ENCODE measurements around the gene MBNL2.

MBNL2 gene

GRCh38 chr13:97287047-97287383 lies 64.9 kb downstream of the MBNL2 start:
- DNase-seq (ENCODE audit: insufficient read length, low spot score) (no peak), FAIRE-seq (no peak)

GRCh38 chr13:97288486-97288900 lies 66.4 kb downstream of the MBNL2 start:
- DNase-seq (ENCODE audit: insufficient read length, low spot score) (no peak), FAIRE-seq (no peak)

GRCh38 chr13:97289514-97290298 lies 67.6 kb downstream of the MBNL2 start:
- no peak for FAIRE-seq
- no peak for DNase-seq (ENCODE audit: insufficient read length, low spot score)

GRCh38 chr13:97295283-97296182 lies 73.4 kb downstream of the MBNL2 start:
- DNase-seq (ENCODE audit: insufficient read length, low spot score): no peak

GRCh38 chr13:97296740-97297139 lies 74.6 kb downstream of the MBNL2 start:
- DNase-seq (ENCODE audit: insufficient read length, low spot score): no peak
- no peak for FAIRE-seq

More at GRCh38 chr13:97295283-97296182, 73.4 kb downstream of the MBNL2 start:
- FAIRE-seq: peak; percentile 60

GRCh38 chr13:97298816-97299215 lies 76.7 kb downstream of the MBNL2 start:
- no peak for DNase-seq (ENCODE audit: insufficient read length, low spot score)
- FAIRE-seq: no peak

- DNase-seq (ENCODE audit: insufficient read length, low spot score) (no peak), FAIRE-seq (no peak)
These were observed 78.7 kb downstream of the MBNL2 start for GRCh38 chr13:97300871-97301270.

- FAIRE-seq (no peak), DNase-seq (ENCODE audit: insufficient read length, low spot score) (no peak)
These were observed 79.4 kb downstream of the MBNL2 start for GRCh38 chr13:97301382-97302095.

- no peak for FAIRE-seq
These were observed 80.5 kb downstream of the MBNL2 start for GRCh38 chr13:97302611-97303010.

GRCh38 chr13:97306106-97306505 lies 84.0 kb downstream of the MBNL2 start:
- DNase-seq (ENCODE audit: insufficient read length, low spot score): no peak
- FAIRE-seq: no peak

More at GRCh38 chr13:97302611-97303010, 80.5 kb downstream of the MBNL2 start:
- no peak for DNase-seq (ENCODE audit: insufficient read length, low spot score)

GRCh38 chr13:97306645-97307044 lies 84.5 kb downstream of the MBNL2 start:
- FAIRE-seq: no peak

GRCh38 chr13:97307118-97307881 lies 85.2 kb downstream of the MBNL2 start:
- DNase-seq (ENCODE audit: insufficient read length, low spot score) (no peak), FAIRE-seq (no peak)

More at GRCh38 chr13:97306645-97307044, 84.5 kb downstream of the MBNL2 start:
- no peak for DNase-seq (ENCODE audit: insufficient read length, low spot score)

- no peak for FAIRE-seq
- DNase-seq (ENCODE audit: insufficient read length, low spot score): peak; percentile 32
These were observed 85.9 kb downstream of the MBNL2 start for GRCh38 chr13:97307882-97308624.

- no peak for FAIRE-seq
These were observed 86.7 kb downstream of the MBNL2 start for GRCh38 chr13:97308735-97309429.

GRCh38 chr13:97310809-97311436 lies 88.8 kb downstream of the MBNL2 start:
- DNase-seq (ENCODE audit: insufficient read length, low spot score) (no peak), FAIRE-seq (no peak)

More at GRCh38 chr13:97308735-97309429, 86.7 kb downstream of the MBNL2 start:
- DNase-seq (ENCODE audit: insufficient read length, low spot score): no peak

GRCh38 chr13:97311956-97312355 lies 89.8 kb downstream of the MBNL2 start:
- DNase-seq (ENCODE audit: insufficient read length, low spot score) (no peak), FAIRE-seq (no peak)

GRCh38 chr13:97313551-97314260 lies 91.6 kb downstream of the MBNL2 start:
- FAIRE-seq (no peak), DNase-seq (ENCODE audit: insufficient read length, low spot score) (no peak)

GRCh38 chr13:97316390-97316789 lies 94.3 kb downstream of the MBNL2 start:
- no peak for DNase-seq (ENCODE audit: insufficient read length, low spot score)
- FAIRE-seq: no peak
